GM19324 (cell line): Measurements from ENCODE around the gene CD3E.

Source experiments
- ATAC-seq: cut with Tn5 transposase; IDR thresholded peaks from one replicate; pipeline ENCODE4 v1.9.1; 2021; ENCODE audit warnings: mild to moderate bottlenecking, moderate library complexity; ENCODE audit not compliant: unreplicated experiment, low FRiP score

CD3E gene

GRCh38 chr11:118321386-118322082 is 17.0 kb downstream of the CD3E start:
- no peak for ATAC-seq

- ATAC-seq: no peak
These were observed 18.2 kb downstream of the CD3E start for GRCh38 chr11:118322721-118323120.

GRCh38 chr11:118325283-118325682 is 20.8 kb downstream of the CD3E start:
- ATAC-seq: no peak

- ATAC-seq: no peak
These were observed 24.2 kb downstream of the CD3E start for GRCh38 chr11:118328745-118329144.

- no peak for ATAC-seq
These were observed 30.2 kb downstream of the CD3E start for GRCh38 chr11:118334745-118335144.

- ATAC-seq: no peak
These were observed 34.1 kb downstream of the CD3E start for GRCh38 chr11:118338637-118339061.

GRCh38 chr11:118339281-118339961 is 34.9 kb downstream of the CD3E start:
- ATAC-seq: no peak

- ATAC-seq: no peak
These were observed 35.9 kb downstream of the CD3E start for GRCh38 chr11:118340449-118340848.

GRCh38 chr11:118341261-118341660 is 36.7 kb downstream of the CD3E start:
- no peak for ATAC-seq

- no peak for ATAC-seq
These were observed 37.4 kb downstream of the CD3E start for GRCh38 chr11:118341815-118342489.

- no peak for ATAC-seq
These were observed 38.1 kb downstream of the CD3E start, which contains the start of gene CD3D for GRCh38 chr11:118342503-118343161. TSS of gene CD3D (minus strand) at chr11:118342705. CDS start at chr11:118342607, 98 bp downstream.

- no peak for ATAC-seq
These were observed 38.7 kb downstream of the CD3E start for GRCh38 chr11:118343248-118343647.

- ATAC-seq: no peak
These were observed 39.5 kb downstream of the CD3E start, which contains the start of gene CD3G for GRCh38 chr11:118343981-118344515. TSS of gene CD3G (plus strand) at chr11:118344344. CDS start at chr11:118344424, 80 bp downstream.

GRCh38 chr11:118349475-118349874 is 44.9 kb downstream of the CD3E start:
- no peak for ATAC-seq

GRCh38 chr11:118353084-118353710 is 48.7 kb downstream of the CD3E start:
- ATAC-seq: no peak

- no peak for ATAC-seq
These were observed 53.5 kb downstream of the CD3E start for GRCh38 chr11:118358071-118358470.

- peak; percentile 91 for ATAC-seq
These were observed 54.9 kb downstream of the CD3E start, which contains the start of gene UBE4A for GRCh38 chr11:118359295-118359958. TSS of gene UBE4A (plus strand) at chr11:118359600. CDS start at chr11:118365081, 5,481 bp downstream.

GRCh38 chr11:118364956-118365615 is 60.6 kb downstream of the CD3E start:
- ATAC-seq: no peak
